ENCODE results near the gene TCF7.

The TCF7 gene

DNA sequence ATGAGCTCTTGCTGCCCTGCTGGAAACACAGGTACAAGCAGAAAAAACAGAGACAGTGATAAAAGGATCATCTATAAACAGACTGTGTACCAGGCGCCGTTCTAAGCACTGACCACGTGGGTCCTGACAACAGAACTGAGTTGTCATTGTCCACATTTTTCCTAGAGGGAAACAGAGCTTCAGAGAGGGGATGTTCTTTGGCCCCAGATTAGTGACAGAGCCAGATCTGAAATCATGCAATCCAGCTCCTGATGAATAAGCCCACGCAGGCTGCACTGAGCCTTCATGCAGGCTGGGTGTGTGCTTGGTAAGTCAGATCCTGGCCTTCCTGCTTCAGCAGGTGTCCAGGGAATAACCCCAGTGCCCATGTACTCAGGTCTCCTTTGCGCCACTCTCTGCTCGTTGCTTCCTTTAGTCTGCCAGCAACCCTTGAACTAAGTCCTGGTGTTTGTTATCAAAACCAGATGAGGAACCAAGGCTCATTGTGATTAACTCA, 22.8 kb upstream of the TCF7 start:
- peak; percentile 34 for DNase-seq

DNA sequence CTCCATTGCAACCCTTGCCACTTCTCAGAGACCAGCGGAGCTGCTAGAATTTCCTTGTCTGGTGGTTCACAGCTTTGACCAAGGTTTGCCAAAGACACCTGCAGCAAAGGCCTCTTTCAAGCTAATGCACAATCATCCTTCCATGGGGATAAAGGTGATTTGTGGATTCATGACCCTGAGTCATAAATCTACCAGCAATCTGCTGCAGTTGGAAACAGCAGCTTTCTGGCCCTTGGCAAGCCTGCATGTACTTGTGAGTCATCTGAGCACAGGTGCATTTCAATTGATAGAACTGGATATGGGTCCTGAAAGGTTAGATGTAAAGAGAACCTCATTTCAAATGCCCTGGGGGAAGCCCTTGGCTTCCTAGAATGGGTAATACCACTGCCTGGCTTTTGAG, 21.6 kb upstream of the TCF7 start:
- DNase-seq, result peak; percentile 54

DNA sequence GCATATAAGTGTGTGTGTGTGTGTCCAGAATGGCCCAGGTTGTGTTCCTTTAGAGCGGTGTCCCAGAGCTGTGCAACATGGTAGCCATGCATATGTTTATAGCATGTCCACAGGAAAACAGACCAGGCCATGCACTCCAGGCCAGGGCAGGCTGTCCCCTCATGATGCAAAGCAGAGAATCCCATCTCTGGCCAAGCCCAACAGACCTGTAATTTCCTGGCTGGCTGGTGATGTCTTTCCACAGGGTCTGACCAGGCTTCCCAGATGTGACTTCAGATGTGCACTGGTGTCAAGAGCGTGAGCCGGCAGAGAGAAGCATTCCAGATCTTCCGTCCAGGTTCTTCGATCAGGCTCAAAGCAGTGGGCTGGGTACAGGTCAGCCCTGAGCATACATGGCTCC, 21.1 kb upstream of the TCF7 start:
- DNase-seq, result no peak

DNA sequence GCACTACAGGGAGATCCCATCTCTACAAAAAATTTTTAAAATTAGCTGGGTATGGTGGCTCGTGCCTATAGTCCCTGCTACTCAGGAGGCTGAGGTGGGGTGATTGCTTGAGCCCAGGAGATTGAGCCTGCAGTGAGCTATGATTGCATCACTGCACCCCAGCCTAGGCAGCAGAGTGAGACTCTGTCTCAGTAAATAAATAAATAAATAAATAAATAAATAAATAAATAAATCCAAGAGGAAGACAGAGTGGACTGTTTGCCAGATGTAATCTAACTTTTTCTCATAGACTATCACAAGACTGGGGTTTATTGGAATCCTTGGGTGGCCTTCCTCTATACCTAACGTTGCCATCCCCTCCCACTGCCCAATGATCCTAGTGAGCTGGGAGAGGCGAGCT, 19.2 kb upstream of the TCF7 start:
- no peak for DNase-seq

DNA sequence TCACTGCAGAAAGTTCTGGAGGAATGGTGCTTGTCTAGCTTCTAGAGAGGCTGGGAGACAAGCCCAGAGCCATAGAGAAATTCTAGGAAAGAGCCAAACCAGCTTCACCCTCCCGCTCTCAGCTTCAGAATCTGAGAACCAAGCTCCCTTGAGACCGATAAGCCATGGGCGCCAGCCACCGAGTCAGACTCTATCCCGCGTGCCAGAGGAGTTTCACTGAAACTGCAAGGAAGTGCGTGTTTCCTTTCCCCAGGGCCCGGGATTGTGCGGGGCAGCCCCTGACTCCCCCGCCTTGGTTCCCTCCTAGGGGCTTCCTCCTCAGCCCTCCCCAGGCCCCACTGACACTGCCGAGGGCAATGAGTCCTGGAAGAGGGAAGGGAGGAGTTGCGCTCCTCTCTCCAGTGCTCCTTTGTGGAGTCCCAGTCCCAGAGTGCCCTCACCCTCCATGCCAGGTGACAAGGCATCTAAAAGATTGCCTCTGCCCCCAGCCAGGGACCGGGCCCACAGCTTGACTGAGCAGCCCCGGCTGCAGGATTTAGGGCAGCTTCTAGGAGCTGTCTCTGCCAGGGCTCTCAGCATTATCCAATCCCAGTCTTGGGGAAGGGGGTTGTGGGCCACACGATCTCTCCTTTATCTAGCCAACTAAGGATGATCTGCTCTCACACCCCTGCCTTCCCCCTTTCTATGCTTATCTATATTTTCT, 18.4 kb upstream of the TCF7 start:
- no peak for DNase-seq

DNA sequence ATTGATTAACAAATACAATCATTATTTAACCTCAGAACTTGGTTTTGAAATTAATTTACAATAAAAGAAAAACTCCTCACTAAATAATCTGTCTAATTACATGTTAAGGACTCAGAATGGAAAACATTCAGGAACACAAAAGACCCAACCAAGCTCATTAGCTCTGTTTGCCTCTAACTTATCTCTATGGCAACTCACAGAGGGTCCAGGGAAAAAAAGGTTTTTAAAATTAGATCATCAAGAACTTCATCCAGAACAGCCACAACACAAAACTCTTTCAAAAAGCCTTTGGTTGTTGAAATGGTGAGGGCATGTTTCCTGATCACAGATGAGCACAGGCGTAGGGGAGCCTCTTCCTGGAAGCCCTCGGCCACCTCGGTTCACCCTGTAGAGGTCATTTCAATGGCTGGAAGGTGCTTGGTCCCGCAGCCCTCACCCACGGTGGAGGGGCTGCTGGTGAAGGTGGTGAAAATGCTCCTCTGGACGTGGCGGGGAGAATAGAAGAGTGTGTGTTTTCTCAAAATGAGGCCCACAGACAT, 17.2 kb upstream of the TCF7 start:
- DNase-seq, result peak; percentile 32

DNA sequence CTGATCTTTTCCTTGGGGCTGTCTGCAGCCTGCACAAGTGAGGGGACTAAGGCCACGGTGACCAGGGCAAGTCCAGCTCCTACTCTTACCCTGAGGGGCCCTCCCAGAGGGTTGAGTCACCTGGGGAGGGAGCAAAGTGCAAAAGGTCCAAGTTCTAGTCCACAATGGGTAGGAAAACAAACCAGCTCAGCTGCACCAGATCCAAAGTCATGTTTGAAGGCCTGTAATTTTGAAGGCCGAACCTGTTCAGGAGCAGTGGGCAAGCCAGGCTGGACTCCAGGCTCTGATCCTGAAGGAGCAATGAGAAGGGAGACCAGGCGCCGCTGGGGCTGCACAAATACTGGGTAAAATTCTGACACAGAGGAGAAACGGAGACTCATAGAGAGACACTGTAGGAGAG, 15.8 kb upstream of the TCF7 start:
- DNase-seq, result no peak

DNA sequence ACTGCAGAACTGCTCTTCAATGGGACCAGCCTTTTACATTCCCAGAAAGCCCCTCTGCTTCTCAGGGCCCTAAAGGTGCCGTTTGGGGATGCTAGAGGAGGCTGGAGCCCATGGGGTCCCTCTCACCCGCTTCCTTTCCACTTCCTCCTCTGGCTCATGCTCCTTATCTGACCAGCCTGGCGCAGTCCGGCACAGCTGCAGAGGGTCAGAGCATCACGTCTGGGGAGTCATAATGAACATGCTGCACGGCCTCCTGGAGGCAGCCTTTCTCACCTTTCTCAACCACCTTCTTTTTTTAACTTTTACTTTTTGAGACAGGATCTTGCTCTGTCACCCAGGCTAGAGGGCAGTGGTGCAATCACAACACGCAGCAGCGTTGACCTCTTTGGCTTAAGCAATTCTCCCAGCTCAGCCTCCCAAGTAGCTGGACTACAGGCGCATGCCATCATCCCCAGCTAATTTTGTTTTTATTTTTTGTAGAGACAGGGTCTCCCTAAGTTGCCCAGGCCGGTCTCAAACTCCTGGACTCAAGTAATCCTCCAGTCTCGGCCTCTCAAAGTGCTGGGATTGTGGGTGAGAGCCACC, 15.1 kb upstream of the TCF7 start:
- peak; percentile 24 for DNase-seq

DNA sequence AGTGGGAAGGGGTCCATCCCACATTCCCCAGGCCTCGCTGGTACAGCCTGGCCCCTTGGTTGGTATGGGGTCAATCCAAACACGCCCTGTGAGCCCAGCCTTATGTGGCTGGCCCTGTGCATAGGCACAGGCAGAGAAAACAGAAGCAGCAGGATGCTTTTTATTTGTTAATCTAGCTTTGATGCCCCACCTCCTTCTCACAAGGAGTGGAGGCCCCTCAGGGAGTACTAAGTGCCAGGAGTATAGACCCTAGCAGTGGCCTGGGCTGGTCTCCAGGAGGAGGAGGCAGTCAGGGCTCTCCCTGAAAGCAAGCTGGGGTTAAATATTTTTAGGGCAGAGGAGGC, 14.6 kb upstream of the TCF7 start:
- no peak for DNase-seq

DNA sequence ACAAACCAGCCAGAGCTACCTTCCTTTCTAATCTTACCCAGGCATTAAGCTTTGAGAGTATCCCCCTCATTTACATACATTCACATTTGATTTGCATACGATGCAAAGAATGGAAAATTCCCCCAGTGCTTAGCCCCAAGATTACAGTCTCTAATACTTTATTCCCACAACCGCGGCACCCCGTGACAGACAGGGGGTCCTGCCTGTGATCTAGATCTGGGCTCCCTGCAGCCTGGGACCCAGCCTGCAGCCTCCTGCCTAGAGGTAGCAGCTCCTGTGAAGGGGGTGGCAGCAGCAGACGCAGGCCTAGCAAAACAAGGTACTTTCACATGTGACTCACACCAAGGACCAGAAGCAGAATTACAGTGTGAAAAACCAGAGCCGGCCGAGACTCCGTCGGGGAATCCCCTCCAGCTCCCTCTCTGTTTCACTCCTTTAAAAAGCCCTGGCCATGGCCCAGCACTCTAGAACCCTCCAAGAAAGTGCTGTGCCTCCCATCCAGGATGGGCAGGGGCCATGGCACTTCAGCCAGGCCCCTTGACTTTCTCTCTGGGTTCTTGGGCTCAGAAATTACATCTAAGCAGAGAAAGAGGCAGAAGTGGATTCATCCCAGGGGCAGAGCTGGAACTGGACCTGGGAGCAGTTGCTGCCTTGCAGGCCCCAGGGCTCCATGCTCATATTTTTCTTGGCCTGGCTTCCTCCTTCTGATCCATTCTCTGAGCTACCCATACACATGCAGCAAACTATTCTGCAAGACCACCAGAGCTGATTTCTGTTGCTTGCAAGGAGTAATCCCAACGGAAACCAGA, 14.0 kb upstream of the TCF7 start:
- DNase-seq, result peak; percentile 88

DNA sequence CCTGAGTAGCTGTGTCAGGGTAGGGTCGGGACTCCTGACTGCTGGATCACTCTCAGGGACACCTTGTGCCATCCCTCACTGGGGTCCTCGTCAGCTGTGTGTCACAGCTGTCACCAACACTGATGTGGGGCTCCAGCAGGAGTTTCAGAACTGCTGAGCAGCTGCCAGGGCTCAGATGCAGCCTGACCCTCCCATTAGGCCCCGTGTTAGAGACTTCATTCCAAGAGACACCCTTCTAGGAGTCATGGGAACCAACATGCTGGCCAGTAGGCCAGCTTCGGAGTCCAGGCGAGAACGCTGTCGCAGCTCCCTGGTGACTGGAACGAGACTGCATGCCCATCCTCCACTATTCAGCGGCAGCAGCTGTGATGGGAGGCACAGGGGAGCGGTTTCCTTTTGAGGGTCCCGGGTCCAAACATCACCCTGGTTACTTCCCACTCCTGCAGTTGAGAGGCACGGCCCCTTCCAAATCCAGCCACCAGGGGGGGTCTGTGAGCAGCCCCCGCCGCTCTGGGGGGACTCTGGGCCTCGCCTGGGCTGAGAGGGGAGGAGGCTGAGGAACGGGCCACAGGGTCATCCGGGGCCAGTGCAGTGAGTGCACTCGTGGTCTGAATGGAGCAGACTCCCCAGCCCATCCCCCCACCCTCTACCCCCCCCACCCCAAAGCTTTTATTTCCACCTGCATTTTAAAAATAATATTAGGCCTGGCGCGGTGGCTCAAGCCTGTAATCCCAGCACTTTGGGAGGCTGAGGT, 12.6 kb upstream of the TCF7 start:
- peak; percentile 80 for DNase-seq

DNA sequence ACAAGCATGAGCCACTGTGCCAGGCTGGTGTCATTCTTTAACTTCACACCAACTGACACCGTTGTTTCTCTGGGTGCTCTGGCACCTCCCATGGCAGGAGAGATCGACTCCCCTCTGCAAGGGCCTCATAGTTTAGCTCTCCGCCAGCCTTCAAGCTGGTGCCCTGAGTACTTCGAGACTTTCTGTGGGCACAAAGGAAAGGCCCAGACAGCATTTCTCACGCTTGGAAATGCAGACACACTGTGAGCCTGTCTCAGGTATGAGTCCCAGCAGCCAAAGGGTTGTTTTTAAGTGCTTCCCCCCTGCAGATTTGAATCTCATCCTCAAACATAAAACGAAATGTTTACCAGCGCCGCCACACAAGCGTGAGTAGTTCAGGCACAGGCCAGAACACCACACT, 11.1 kb upstream of the TCF7 start:
- DNase-seq, result peak; percentile 74

DNA sequence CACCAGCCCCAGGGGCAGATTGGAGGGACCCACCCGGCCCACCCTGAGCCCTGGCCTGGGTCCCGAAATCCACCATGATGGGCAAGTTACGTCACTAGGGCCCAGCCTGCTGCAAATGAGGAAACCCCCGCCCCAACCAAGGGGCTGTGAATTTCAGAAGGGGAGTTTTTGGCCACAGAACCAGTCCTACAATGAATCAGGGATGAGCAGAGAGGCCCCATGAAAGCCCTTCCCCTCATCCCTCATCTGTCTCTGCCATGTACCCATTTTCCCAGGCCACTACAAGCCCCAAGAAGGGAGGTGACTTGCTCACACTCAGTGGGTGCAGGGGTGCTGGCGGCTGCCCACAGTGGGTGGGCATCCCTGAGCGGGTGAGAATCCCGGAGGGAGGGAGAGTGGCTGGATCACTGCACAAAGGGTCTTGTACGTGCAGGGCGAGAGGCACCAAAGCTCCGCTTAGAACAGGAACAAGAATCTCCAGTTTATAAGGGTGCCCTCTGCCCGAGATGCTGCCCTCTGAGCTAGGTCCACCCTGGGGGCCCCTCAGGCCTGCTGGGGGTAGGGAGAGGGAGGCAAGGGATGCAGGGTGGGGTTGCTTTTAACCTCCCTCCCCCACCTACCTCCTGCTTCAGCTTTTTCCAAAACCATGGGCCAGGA, 10.4 kb upstream of the TCF7 start:
- no peak for DNase-seq

DNA sequence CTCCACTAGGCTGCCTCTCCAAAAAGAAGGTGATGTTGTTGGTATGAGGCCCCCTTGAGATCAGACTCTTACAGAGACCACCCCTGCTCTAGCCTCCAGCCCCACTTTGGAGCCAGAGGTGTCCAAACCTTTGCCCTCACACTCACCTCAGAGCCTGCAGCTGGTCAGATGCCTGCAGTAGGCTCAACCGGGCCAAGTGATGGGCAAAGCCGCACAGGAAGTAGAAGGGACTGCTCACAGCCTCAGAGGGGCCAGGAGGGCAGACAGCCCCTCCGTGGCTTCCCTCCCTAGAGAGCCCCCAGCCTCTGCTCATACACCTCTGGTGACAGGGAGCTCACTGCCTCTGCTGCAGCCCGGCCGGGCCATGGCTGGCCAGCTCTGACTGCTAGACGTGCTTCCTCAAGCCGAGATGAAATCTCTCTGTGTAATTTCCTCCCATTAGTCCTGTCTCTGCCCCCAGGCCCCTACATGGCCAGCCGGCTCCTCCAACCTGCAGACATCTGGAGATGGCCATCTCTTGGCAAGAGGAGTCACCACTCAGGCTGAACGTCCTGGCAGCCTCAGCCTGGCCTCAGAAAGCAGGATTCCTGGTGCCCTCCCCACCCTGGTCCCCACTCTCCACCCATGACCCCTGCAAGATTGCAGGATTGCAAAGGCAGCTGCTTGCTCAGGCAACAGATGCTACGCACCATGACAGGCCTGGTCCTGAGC, 7.3 kb upstream of the TCF7 start:
- DNase-seq, result no peak

DNA sequence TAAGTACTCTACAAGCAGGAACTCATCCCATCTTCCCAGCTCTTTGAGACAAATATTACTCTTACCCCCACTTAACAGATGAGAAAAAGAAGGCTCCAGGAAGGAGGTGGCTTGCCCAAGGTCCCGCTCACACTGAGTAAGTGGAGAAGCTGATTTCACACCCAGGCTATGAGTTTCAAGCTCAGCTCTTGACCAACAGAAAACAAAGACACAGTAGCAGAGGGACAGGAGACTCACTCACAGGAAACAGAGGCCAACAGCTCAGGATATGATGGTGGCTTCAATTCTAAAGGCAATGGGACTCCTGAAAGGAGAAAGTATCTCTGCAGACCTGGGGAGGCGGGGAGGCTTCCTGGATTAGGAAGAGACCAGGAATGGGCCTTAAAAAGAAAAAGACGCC, 6.7 kb upstream of the TCF7 start:
- no peak for DNase-seq

DNA sequence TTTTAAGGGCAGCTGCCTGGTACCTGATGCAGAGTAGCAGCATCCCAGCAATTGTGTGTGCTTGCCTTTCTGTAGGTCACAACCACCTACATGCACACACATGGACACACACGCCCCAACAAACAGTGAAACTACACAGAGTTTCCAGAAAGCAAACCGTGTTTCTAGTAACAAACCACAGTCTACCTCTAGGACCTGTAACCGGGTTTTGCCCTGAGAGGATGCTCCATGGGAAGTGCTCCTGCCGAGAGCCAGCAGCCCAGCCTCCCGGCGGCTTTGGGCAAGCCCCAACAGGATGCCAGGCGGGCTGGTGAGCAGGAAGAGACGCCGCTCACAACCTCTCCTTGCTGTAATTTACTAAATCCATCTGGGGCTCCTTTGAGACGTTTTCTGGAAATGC, 4.1 kb upstream of the TCF7 start:
- DNase-seq, result peak; percentile 59

DNA sequence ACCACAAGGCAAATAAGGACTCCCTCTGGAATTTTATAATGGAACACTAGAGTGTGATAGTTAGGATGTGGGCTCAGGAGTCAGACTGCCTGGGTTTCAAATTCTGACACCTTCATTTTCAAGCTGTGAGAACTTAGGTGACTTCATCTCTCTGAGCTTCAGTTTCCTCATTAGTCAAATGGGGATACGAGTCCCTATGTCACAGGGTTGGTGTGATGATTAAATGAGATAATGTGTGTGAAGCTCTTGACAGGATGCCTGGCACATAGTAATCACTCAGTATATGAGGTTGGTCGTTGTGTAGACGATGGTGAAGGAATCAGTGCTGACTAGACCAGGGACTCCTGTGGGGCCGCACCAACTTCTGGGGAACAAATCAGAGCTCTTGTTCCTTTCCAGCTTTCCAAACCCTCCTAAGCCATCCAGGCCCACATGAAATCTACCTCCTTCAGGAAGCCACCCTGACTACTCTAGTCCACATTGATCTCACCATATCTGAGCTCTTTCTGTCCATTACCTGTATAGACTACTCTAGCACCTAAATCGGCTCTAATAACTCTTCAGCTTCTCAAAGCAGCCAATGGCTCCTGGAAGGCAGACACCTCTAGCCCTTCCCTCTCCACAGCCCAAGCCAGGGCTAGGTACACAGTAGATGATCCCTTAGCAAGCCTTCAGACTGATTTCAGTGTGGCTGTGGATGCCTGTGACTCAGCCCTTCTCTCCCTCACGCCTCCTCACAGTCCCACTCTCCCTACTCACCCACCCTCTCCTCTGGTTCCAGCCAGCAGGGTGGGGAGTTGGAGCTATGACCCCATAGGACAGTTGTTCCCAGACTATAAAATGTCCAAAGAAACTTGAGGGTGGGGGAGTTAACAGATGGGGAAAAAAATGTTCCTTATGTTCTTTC, 2.5 kb upstream of the TCF7 start:
- DNase-seq, result peak; percentile 59

DNA sequence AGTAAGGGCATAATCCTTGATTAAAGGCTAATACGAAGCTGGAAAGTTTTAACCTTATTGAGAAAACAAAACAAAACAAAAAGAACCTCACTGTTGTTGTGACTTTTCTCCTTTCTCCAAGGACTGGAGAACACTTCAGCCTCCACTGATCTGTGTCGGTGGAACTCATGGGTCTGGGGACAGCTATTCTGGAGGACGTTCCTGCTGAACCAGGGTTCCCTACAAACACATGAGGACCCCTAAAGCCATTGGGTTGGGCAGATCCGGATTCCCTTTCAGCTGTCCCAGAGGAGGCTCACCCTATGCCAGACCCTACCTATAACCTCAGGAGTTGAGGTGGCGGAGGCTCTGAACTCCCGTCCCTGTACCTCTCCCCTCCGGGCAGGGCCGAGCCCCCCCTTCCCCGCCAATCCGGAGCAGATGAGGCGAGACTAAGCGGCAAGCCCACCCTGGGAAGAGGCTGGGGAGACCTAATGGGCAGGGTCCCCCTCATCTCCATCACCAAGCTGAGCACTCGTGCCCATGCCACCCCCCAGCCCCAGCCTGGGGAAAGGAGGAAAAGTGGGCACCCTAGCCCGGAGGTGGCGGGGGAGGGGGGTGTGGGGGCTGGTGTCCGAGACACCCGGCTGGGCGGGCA, 1.6 kb upstream of the TCF7 start:
- DNase-seq, result no peak

DNA sequence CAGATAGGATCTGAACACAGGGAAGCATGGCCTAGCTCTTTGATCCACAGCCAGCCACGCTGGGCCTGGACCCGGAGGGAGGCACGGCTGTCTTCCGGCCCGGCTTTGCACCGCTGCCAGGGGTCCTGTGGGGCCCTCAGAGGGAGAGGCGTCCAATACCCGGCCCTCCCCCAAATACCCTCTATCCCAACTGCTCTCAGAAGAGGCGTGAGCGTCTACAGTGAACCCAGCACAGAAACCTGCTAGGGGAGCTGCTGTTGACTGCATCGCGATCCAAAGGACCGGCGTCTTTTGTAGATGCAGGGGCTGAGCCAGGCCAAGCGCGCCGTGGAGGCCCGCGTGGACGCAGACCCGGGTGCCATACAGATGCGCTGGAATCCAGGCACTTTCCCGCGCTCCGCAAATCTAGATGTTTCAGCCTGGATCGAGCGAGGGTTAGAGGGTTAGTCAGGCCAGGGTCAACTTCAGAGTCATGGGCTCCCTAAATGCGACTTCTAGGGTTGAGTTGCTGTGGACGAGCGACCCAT, 1.1 kb upstream of the TCF7 start:
- DNase-seq, result peak; percentile 53

Measured in CD4-positive, alpha-beta T cell treated with Interleukin-6 for 4 hours (primary cell).